Stomach smooth muscle (tissue), 2 donors: ENCODE measurements around the gene UBLCP1.

Experiments
- H3K27ac ChIP-seq: one replicate; pipeline ENCODE4 v1.7.0; 2013; ENCODE audit warnings: mild to moderate bottlenecking, low read length, inconsistent platforms
- H3K27me3 ChIP-seq, 2 donors: one replicate each; pipeline ENCODE4 v1.7.0; 2013; ENCODE audit warnings: low read length in 2 of 2; ENCODE audit not compliant: insufficient read depth in 2 of 2, control insufficient read depth in 1 of 2
- H3K36me3 ChIP-seq, 2 donors: one replicate each; pipeline ENCODE4 v1.7.0; 2013; ENCODE audit warnings: low read length in 2 of 2; ENCODE audit not compliant: control insufficient read depth in 2 of 2, insufficient read depth in 2 of 2
- H3K4me1 ChIP-seq: one replicate; pipeline ENCODE4 v1.7.0; 2013; ENCODE audit warnings: low read length; ENCODE audit not compliant: control insufficient read depth, insufficient read depth
- H3K4me3 ChIP-seq, 2 donors: one replicate each; pipeline ENCODE4 v1.7.0; 2013; ENCODE audit warnings: low read length in 2 of 2
- H3K9ac ChIP-seq, 2 donors: one replicate each; pipeline ENCODE4 v1.7.0; 2013; ENCODE audit warnings: low read length in 2 of 2, mild to moderate bottlenecking in 1 of 2
- H3K9me3 ChIP-seq, 2 donors: one replicate each; pipeline ENCODE4 v1.7.0; 2013; ENCODE audit warnings: low read length in 2 of 2; ENCODE audit not compliant: control insufficient read depth in 2 of 2
- donor health status: healthy.
- donor health status: Pancreatic carcinoma.

UBLCP1 gene, protein sequence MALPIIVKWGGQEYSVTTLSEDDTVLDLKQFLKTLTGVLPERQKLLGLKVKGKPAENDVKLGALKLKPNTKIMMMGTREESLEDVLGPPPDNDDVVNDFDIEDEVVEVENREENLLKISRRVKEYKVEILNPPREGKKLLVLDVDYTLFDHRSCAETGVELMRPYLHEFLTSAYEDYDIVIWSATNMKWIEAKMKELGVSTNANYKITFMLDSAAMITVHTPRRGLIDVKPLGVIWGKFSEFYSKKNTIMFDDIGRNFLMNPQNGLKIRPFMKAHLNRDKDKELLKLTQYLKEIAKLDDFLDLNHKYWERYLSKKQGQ

GRCh38 chr5:159262859-159263568 lies at the start of gene UBLCP1:
Gene UBLCP1 (plus strand): TSS chr5:159263290. CDS start chr5:159268916, 5,626 bp downstream.
- H3K4me3 ChIP-seq: peak within 1 kb of the TSS; percentile 89 to 99
- H3K36me3 ChIP-seq: no peaks in the 10 kb centered on the region
- H3K9ac ChIP-seq: peak within 1 kb of the TSS; percentile 80 to 98
- H3K27ac ChIP-seq: peak within 1 kb of the TSS; percentile 90
- no peaks in the 10 kb centered on the region for H3K27me3 ChIP-seq
- no peaks in the 10 kb centered on the region for H3K9me3 ChIP-seq
- peaks cover 12% of the 10 kb centered on the region for H3K4me1 ChIP-seq

- Histone ChIP-seq H3K27me3 (no peaks in the 10 kb centered on the region), H3K4me1 (peaks cover 2% of the 10 kb centered on the region), H3K36me3 (no peaks in the 10 kb centered on the region), H3K27ac (no peak overlapping the region), H3K9ac (no peak overlapping the region), H3K9me3 (no peaks in the 10 kb centered on the region), H3K4me3 (no peak overlapping the region)
Measured at GRCh38 chr5:159214486-159215271, 48.4 kb upstream of the UBLCP1 start.

DNA sequence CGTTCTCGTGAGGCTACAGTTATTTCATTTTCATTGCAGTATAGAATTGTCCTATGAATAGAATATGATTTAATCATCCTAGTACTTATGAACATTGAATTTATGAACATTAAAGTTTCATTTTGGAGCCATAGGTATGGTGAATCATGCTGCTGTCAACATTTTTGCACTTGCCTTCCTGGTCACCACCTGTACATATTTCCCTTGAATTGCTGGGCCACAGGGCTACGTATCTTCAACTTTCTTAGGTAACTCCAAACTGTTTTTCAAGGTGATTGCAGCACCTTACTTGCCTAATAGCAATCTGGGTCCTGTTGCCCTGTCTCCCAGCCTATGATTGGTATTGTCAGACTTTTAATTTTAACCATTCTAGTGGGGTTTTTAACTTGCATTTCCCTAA lies 47.2 kb upstream of the UBLCP1 start:
- no peak overlapping the region for H3K9ac ChIP-seq
- no peaks in the 10 kb centered on the region for H3K36me3 ChIP-seq
- H3K4me1 ChIP-seq: no peaks in the 10 kb centered on the region
- no peaks in the 10 kb centered on the region for H3K27me3 ChIP-seq
- no peak overlapping the region for H3K27ac ChIP-seq
- H3K4me3 ChIP-seq: no peak overlapping the region
- no peaks in the 10 kb centered on the region for H3K9me3 ChIP-seq

GRCh38 chr5:159216454-159216853 lies 46.6 kb upstream of the UBLCP1 start:
- H3K27ac ChIP-seq: no peak overlapping the region
- H3K27me3 ChIP-seq: no peaks in the 10 kb centered on the region
- no peak overlapping the region for H3K4me3 ChIP-seq
- H3K36me3 ChIP-seq: no peaks in the 10 kb centered on the region
- no peaks in the 10 kb centered on the region for H3K9me3 ChIP-seq
- H3K9ac ChIP-seq: no peak overlapping the region
- H3K4me1 ChIP-seq: no peaks in the 10 kb centered on the region

GRCh38 chr5:159217236-159217635 lies 45.9 kb upstream of the UBLCP1 start:
- Histone ChIP-seq H3K4me1 (no peaks in the 10 kb centered on the region), H3K36me3 (no peaks in the 10 kb centered on the region), H3K4me3 (no peak overlapping the region), H3K27me3 (no peaks in the 10 kb centered on the region), H3K27ac (no peak overlapping the region), H3K9ac (no peak overlapping the region), H3K9me3 (no peaks in the 10 kb centered on the region)

- H3K4me3 ChIP-seq: no peak overlapping the region
- no peaks in the 10 kb centered on the region for H3K4me1 ChIP-seq
- no peaks in the 10 kb centered on the region for H3K27me3 ChIP-seq
- no peaks in the 10 kb centered on the region for H3K36me3 ChIP-seq
- no peak overlapping the region for H3K9ac ChIP-seq
- no peaks in the 10 kb centered on the region for H3K9me3 ChIP-seq
- no peak overlapping the region for H3K27ac ChIP-seq
Measured at GRCh38 chr5:159218595-159219023, 44.5 kb upstream of the UBLCP1 start.

DNA sequence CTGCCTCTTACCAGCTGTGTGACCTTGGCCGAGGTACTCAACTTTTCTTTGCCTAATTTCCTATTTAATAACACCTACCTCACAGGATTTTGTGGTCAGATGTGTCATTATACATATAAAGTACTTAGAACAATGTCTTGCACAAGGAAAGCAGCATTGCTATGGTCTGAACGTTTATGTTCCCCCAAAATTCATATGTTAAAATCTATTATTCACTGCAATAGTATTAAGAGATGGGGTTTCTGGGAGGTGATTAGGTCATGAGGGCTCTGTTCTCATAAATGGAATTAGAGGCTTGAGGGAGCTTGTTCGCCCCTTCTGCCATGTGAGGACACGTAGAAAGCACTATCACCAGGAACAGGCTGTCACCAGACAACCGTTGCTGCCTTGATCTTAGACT lies 42.9 kb upstream of the UBLCP1 start:
- H3K27ac ChIP-seq: no peak overlapping the region
- H3K9me3 ChIP-seq: no peaks in the 10 kb centered on the region
- no peak overlapping the region for H3K4me3 ChIP-seq
- H3K9ac ChIP-seq: no peak overlapping the region
- no peaks in the 10 kb centered on the region for H3K36me3 ChIP-seq
- no peaks in the 10 kb centered on the region for H3K4me1 ChIP-seq
- no peaks in the 10 kb centered on the region for H3K27me3 ChIP-seq

- H3K4me3 ChIP-seq: no peak overlapping the region
- H3K36me3 ChIP-seq: no peaks in the 10 kb centered on the region
- no peak overlapping the region for H3K9ac ChIP-seq
- no peaks in the 10 kb centered on the region for H3K27me3 ChIP-seq
- H3K27ac ChIP-seq: no peak overlapping the region
- no peaks in the 10 kb centered on the region for H3K9me3 ChIP-seq
- no peaks in the 10 kb centered on the region for H3K4me1 ChIP-seq
Measured at GRCh38 chr5:159223469-159223868, 39.6 kb upstream of the UBLCP1 start.

DNA sequence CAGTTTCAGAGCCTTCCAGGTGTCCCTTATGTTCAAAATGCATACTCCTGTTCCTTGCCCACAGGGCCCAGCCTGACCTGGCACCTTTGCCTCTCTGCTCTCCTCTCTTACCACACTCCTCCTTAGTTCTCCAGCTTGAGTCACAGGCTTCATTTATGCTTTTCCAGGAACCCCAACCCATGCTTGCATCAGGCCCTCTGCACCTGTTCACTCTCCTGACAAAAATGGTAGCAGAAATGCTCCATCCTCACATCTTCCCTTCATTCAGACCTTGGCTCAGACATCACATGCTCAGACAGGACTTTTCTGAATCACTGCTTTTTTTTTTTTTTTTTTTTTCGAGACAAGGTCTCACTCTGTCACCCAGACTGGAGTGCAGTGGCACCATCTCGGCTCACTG lies 38.6 kb upstream of the UBLCP1 start:
- Histone ChIP-seq H3K4me1 (no peaks in the 10 kb centered on the region), H3K27ac (no peak overlapping the region), H3K9ac (no peak overlapping the region)

GRCh38 chr5:159226451-159226850 lies 36.6 kb upstream of the UBLCP1 start:
- no peaks in the 10 kb centered on the region for H3K4me1 ChIP-seq
- no peaks in the 10 kb centered on the region for H3K36me3 ChIP-seq
- no peak overlapping the region for H3K27ac ChIP-seq
- H3K9me3 ChIP-seq: no peaks in the 10 kb centered on the region
- no peak overlapping the region for H3K4me3 ChIP-seq
- no peaks in the 10 kb centered on the region for H3K27me3 ChIP-seq
- H3K9ac ChIP-seq: no peak overlapping the region

More for the DNA sequence above, 38.6 kb upstream of the UBLCP1 start:
- H3K27me3 ChIP-seq: no peaks in the 10 kb centered on the region
- no peaks in the 10 kb centered on the region for H3K9me3 ChIP-seq
- H3K36me3 ChIP-seq: no peaks in the 10 kb centered on the region
- H3K4me3 ChIP-seq: no peak overlapping the region
